Vagina (tissue), 2 donors: ENCODE measurements around the gene SIRT3. TPM values are rescaled to one million over a fixed set of nuclear protein-coding genes. Genes with fewer than 3 reads are reported as not detected.
A peak's percentile ranks its signal among the peaks of the same experiment; 100 is the strongest.

Experiments
- DNase-seq, 2 donors: peaks; one replicate each; pipeline ENCODE4 v3.0.0-alpha.2; 2017; ENCODE audit errors: extremely low spot score in 2 of 2
- H3K27ac ChIP-seq: fragments of 200-600 bp; sonication (generic); one replicate; pipeline ENCODE4 v1.5.1; 2019
- H3K27me3 ChIP-seq: fragments of 200-600 bp; sonication (generic); one replicate; pipeline ENCODE4 v1.5.1; 2019
- H3K36me3 ChIP-seq, 2 donors: fragments of 200-600 bp; sonication (generic); one replicate each; pipeline ENCODE4 v1.5.1; 2017 to 2019
- H3K4me1 ChIP-seq: fragments of 200-600 bp; sonication (generic); one replicate; pipeline ENCODE4 v1.5.1; 2019
- H3K4me3 ChIP-seq, 2 donors: fragments of 200-600 bp; sonication (generic); 1 replicate in 1 of 2; 2 replicates in 1 of 2; pipeline ENCODE4 v1.5.1; 2016 to 2019
- H3K9me3 ChIP-seq: fragments of 200-600 bp; sonication (generic); one replicate; pipeline ENCODE4 v1.5.1; 2019
- POLR2A ChIP-seq, 2 donors: fragments of 450-650 bp; IDR thresholded peaks; one replicate each; pipeline ENCODE4 v1.6.1; 2017; ENCODE audit warnings: antibody characterized with exemption in 2 of 2, mild to moderate bottlenecking in 2 of 2, moderate library complexity in 2 of 2
- POLR2AphosphoS5 ChIP-seq, 2 donors: sonication (generic); formaldehyde crosslinking; IDR thresholded peaks; one replicate each; pipeline ENCODE4 v1.9.0; 2017; ENCODE audit warnings: antibody characterized with exemption in 2 of 2, mild to moderate bottlenecking in 2 of 2, low read depth in 1 of 2; ENCODE audit not compliant: insufficient read depth in 1 of 2
- intact Hi-C: fragments of 100-400 bp; cut with DNase I; formaldehyde crosslinking; loops from one replicate; pipeline ENCODE4 v1.15.1; 2023
- total RNA-seq: library from RNA; depleted of rRNA; stranded (reverse); fragments of >200 nt; gene quantifications from one replicate; pipeline ENCODE4 v1.2.3, GENCODE V29; 2016
- TF ChIP-seq, protein P1 (sequence below), 3 experiments: fragments of 450-650 bp in 2 of 3; fragments of 200-600 bp in 1 of 3; sonication (generic) in 1 of 3; IDR thresholded peaks; one replicate each; pipeline ENCODE4 v1.5.1; 2017 to 2019; ENCODE audit warnings: antibody characterized with exemption in 3 of 3, mild to moderate bottlenecking in 2 of 3, moderate library complexity in 2 of 3

Gene SIRT3
- total RNA-seq, 1 donor from 2014 or later: 5.6 TPM

DNA sequence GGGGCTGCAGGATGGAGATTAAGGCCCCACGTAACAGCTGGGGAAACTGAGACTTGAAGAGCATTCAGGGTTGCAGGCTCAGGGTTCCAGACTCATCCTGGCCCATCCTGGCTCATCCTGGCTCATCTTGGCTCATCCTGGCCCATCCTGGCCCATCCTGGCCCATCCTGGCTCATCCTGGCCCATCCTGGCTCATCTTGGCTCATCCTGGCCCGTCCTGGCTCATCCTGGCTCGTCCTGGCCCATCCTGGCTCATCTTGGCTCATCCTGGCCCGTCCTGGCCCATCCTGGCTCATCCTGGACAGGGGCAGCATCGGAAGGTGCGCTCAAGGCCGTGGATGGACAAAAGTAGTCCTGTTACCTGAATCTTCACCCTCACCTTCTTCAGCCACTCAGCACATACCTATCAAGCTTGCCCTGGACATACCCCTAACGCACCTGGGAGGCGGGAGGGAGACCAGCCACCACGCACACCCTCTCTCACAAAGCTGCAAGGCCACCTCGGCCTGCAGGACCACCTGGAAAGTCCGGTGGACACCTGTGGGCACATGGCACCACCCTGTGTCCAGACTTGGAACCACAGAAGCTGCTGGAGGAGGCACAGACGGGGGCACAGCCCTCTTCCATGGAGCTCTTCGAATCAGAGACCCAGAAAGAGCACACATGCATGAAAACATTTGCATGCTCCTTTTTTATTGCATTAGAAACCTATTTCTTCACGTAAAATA is 21.8 kb upstream of the SIRT3 start:
- DNase-seq: no peak
- no peaks in the 10 kb centered on the region for H3K4me1 ChIP-seq
- peaks cover 0 to 4% of the 10 kb centered on the region in 2 donors for H3K36me3 ChIP-seq
- intact Hi-C loops: loop anchor here (10.0 kb wide), 1 partner anchor 187 kb away; the partner anchor contains the start of gene ANO9
- no peaks in the 10 kb centered on the region for H3K27me3 ChIP-seq
- H3K4me3 ChIP-seq: no peak overlapping the region
- TF ChIP-seq POLR2AphosphoS5 (IDR thresholded peaks at IDR 0.05; ENCODE audit: insufficient read depth in 1 of 2, low read depth in 1 of 2) (no peak), POLR2A (IDR thresholded peaks at IDR 0.05) (no peak)
- TF ChIP-seq, protein P1, sequence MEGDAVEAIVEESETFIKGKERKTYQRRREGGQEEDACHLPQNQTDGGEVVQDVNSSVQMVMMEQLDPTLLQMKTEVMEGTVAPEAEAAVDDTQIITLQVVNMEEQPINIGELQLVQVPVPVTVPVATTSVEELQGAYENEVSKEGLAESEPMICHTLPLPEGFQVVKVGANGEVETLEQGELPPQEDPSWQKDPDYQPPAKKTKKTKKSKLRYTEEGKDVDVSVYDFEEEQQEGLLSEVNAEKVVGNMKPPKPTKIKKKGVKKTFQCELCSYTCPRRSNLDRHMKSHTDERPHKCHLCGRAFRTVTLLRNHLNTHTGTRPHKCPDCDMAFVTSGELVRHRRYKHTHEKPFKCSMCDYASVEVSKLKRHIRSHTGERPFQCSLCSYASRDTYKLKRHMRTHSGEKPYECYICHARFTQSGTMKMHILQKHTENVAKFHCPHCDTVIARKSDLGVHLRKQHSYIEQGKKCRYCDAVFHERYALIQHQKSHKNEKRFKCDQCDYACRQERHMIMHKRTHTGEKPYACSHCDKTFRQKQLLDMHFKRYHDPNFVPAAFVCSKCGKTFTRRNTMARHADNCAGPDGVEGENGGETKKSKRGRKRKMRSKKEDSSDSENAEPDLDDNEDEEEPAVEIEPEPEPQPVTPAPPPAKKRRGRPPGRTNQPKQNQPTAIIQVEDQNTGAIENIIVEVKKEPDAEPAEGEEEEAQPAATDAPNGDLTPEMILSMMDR (IDR thresholded peaks at IDR 0.05): no peak
- H3K9me3 ChIP-seq: no peaks in the 10 kb centered on the region
- no peak overlapping the region for H3K27ac ChIP-seq

DNA sequence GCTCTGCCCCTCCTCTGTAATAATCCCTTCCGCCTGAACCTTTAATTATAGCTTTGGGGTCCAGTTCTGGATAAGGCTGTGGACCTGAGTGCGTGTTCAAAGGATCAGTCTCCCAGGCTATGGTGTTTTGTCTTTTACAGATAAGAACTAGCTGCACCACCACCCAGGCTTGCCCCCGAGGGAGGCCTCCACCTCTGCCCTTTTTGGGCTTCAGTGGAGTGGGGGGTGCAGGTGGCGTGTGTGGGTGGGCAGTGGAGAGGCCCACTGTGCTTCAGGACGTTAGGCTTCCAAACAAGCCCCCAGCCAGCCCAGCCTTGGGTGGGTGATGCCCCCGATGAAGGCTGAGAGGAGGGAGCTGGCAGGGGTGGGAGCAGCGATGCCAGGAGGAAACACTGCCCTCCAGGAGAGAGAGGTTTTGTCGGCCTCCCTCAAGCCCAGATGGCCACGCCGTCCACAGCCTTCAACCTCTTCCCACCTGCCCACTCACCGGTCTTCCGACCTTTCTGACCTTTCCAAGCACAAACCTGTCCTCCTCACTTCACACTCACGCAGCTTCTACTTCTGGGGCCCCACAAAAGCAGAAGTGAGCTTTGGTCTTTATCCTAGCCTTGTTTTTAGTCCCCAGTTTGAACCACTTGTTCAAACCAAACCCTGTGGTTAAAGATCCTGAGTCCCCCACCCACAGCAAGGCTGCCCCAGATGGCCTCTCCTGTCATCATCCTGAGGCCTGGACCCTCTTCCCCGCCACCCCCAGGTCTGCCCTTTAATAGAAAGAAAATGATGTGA is 21.0 kb upstream of the SIRT3 start:
- no peaks in the 10 kb centered on the region for H3K27me3 ChIP-seq
- peaks cover 0 to 12% of the 10 kb centered on the region in 2 donors for H3K36me3 ChIP-seq
- DNase-seq: peak in 1 of 2 donors; percentile 64
- TF ChIP-seq POLR2A (IDR thresholded peaks at IDR 0.05): no peak
- TF ChIP-seq POLR2AphosphoS5 (IDR thresholded peaks at IDR 0.05; ENCODE audit: insufficient read depth in 1 of 2, low read depth in 1 of 2): no peak
- TF ChIP-seq, protein P1 (IDR thresholded peaks at IDR 0.05): no peak
- no peak overlapping the region for H3K27ac ChIP-seq
- H3K4me3 ChIP-seq: no peak overlapping the region
- H3K9me3 ChIP-seq: no peaks in the 10 kb centered on the region
- intact Hi-C loops: loop anchor here (10.0 kb wide), 1 partner anchor 188 kb away; the partner anchor contains the start of gene ANO9
- no peaks in the 10 kb centered on the region for H3K4me1 ChIP-seq

GRCh38 chr11:255816-256215 is 19.7 kb upstream of the SIRT3 start:
- Histone ChIP-seq H3K36me3 (peaks cover 0 to 25% of the 10 kb centered on the region in 2 donors), H3K4me1 (no peaks in the 10 kb centered on the region), H3K27me3 (no peaks in the 10 kb centered on the region), H3K27ac (no peak overlapping the region), H3K4me3 (no peak overlapping the region), H3K9me3 (no peaks in the 10 kb centered on the region)
- no peak for DNase-seq
- TF ChIP-seq POLR2AphosphoS5 (IDR thresholded peaks at IDR 0.05; ENCODE audit: insufficient read depth in 1 of 2, low read depth in 1 of 2) (no peak), POLR2A (IDR thresholded peaks at IDR 0.05) (no peak)
- TF ChIP-seq, protein P1 (IDR thresholded peaks at IDR 0.05): no peak
- intact Hi-C loops: loop anchor here (10.0 kb wide), 1 partner anchor 189 kb away; the partner anchor contains the start of gene ANO9

GRCh38 chr11:255176-255575 is 19.0 kb upstream of the SIRT3 start:
- no peaks in the 10 kb centered on the region for H3K27me3 ChIP-seq
- no peak for DNase-seq
- TF ChIP-seq POLR2AphosphoS5 (IDR thresholded peaks at IDR 0.05; ENCODE audit: insufficient read depth in 1 of 2, low read depth in 1 of 2) (no peak), POLR2A (IDR thresholded peaks at IDR 0.05) (no peak)
- TF ChIP-seq, protein P1 (IDR thresholded peaks at IDR 0.05): no peak
- H3K36me3 ChIP-seq: peaks cover 0 to 31% of the 10 kb centered on the region in 2 donors
- no peaks in the 10 kb centered on the region for H3K4me1 ChIP-seq
- H3K9me3 ChIP-seq: no peaks in the 10 kb centered on the region
- intact Hi-C loops: loop anchor here (10.0 kb wide), 1 partner anchor 190 kb away; the partner anchor contains the start of gene ANO9
- H3K27ac ChIP-seq: no peak overlapping the region
- no peak overlapping the region for H3K4me3 ChIP-seq
